Activated CD4-positive, alpha-beta T cell treated with anti-CD3 and anti-CD28 coated beads, Interleukin-2, amount 50 U/mL, for 48 hours (primary cell): ENCODE measurements around the gene B4GALNT3.

Experiments used
- DNase-seq, 2 experiments: peaks; one replicate each; pipeline ENCODE4 v3.0.0-alpha.2; 2020

B4GALNT3 gene

GRCh38 chr12:578748-579419 is 119.1 kb downstream of the B4GALNT3 start:
- DNase-seq, result no peak

GRCh38 chr12:579420-580110 is 119.8 kb downstream of the B4GALNT3 start:
- DNase-seq, result no peak

GRCh38 chr12:580813-581212 is 121.1 kb downstream of the B4GALNT3 start:
- no peak for DNase-seq

- DNase-seq, result no peak
These were observed 121.6 kb downstream of the B4GALNT3 start for GRCh38 chr12:581321-581720.

- DNase-seq, result no peak
These were observed 122.0 kb downstream of the B4GALNT3 start for GRCh38 chr12:581746-582145.

GRCh38 chr12:583251-583869 is 123.6 kb downstream of the B4GALNT3 start:
- DNase-seq, result no peak

GRCh38 chr12:585062-586061 is 125.6 kb downstream of the B4GALNT3 start:
- no peak for DNase-seq

- no peak for DNase-seq
These were observed 126.8 kb downstream of the B4GALNT3 start for GRCh38 chr12:586318-587071.

GRCh38 chr12:587132-588023 is 127.6 kb downstream of the B4GALNT3 start:
- DNase-seq, result no peak

GRCh38 chr12:588024-588322 is 128.2 kb downstream of the B4GALNT3 start:
- DNase-seq, result no peak

- no peak for DNase-seq
These were observed 128.9 kb downstream of the B4GALNT3 start for GRCh38 chr12:588646-589045.

- DNase-seq, result no peak
These were observed 130.5 kb downstream of the B4GALNT3 start for GRCh38 chr12:590206-590750.

- no peak for DNase-seq
These were observed 131.7 kb downstream of the B4GALNT3 start for GRCh38 chr12:591167-592023.

GRCh38 chr12:592024-592505 is 132.3 kb downstream of the B4GALNT3 start:
- no peak for DNase-seq

- DNase-seq, result no peak
These were observed 133.9 kb downstream of the B4GALNT3 start for GRCh38 chr12:593396-594270.

GRCh38 chr12:597926-598568 is 138.3 kb downstream of the B4GALNT3 start:
- no peak for DNase-seq

- no peak for DNase-seq
These were observed 140.0 kb downstream of the B4GALNT3 start for GRCh38 chr12:599756-600155.
